ENCODE results near the gene CNKSR1. TPM values are rescaled to one million over a fixed set of nuclear protein-coding genes. Genes with fewer than 3 reads are reported as not detected.

Gene CNKSR1
- total and polyA plus RNA-seq, 2 of the 13 experiments (the other 11 are each of a cell fraction or from before 2014, with no cell fraction given) = 3.4 to 8.9 TPM

DNA sequence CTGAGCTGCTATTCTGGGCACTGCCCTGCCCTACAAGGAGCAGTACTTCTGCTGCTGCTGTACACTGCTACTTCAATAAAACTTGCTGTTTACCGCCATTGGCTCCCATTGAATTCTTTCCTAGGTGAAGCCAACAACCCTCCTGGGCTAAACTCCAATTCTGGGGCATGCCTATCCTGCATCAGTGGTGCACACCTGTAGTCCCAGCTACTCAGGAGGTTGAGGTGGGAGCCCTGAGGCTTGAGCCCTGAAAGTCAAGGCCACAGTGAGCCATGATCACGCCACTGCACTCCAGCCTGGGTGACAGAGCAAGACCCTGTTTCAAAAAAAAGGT lies 44.5 kb upstream of the CNKSR1 start:
- ChIA-PET POLR2A (no interaction called here), CTCF (ENCODE audit: low intra/inter-chr PET ratio, low total read pairs) (no interaction called here)

DNA sequence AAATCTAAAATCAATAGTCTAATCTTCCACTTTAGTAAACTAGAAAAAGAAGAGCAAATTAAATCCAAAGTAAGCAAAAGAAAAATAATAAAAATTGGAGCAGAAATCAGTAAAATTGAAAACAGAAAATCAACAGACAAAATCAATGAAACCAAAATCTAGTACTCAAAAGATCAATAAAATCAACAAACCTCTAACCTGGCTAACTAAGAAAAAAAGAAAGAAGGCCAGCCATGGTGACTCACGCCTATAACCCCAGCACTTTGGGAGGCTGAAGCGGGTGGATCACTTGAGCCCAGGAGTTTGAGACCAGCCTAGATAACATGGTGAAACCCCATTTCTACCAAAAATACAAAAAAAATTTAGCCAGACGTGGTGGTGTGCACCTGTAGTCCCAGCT lies 42.8 kb upstream of the CNKSR1 start:
- ATAC-seq (no peak), DNase-seq (ENCODE audit: low spot score) (no peak), FAIRE-seq (no peak)
- no peak overlapping the region for H3K4me2 ChIP-seq (ENCODE audit: low read depth, low read length)
- 4% methylated on average over 3 of the region's 3 CpGs for WGBS (ENCODE audit: low lambda C conversion rate)
- H4K20me1 ChIP-seq (ENCODE audit: insufficient read depth, low read length) = no peaks in the 10 kb centered on the region
- in situ Hi-C loops (cut with HindIII; ENCODE audit: extremely low pct_ligation_motif_present, low pct_unique_long_range_greater_than_20kb) = no loop called here
- H3K9ac ChIP-seq (ENCODE audit: insufficient read depth, low read depth, low read length) = no peak overlapping the region
- no peaks in the 10 kb centered on the region for H3K9me3 ChIP-seq (ENCODE audit: low read length)
- no peak overlapping the region for H3K27ac ChIP-seq (ENCODE audit: extremely low read length, insufficient read depth, low read length)
- no peak overlapping the region for H3K4me3 ChIP-seq (replicated peaks in 1 of 3; ENCODE audit: insufficient read depth in 1 of 3, low read depth in 2 of 3, low read length in 3 of 3)
- BruUV-seq (replicated peaks) = no TSS peak
- H3K79me2 ChIP-seq (ENCODE audit: insufficient read depth, low read length) = no peaks in the 10 kb centered on the region
- H3K4me1 ChIP-seq (ENCODE audit: insufficient read depth, low read length) = 0 out of 2 replicates have a peak, but pooled peaks cover 9% of the 10 kb centered on the region
- ChIA-PET POLR2A (no interaction called here), CTCF (ENCODE audit: low intra/inter-chr PET ratio, low total read pairs) (no interaction called here)
- no peaks in the 10 kb centered on the region for H3K27me3 ChIP-seq (ENCODE audit: control insufficient read depth in 1 of 2, insufficient read depth in 2 of 2, low read length in 2 of 2)
- intact Hi-C loops (cut with micrococcal nuclease; ENCODE audit: unreplicated experiment) = no loop called here
- H3K36me3 ChIP-seq (replicated peaks in 1 of 2; ENCODE audit: control insufficient read depth in 1 of 2, insufficient read depth in 2 of 2, low read length in 2 of 2) = no peaks in the 10 kb centered on the region
- no peak overlapping the region for H2AFZ ChIP-seq (ENCODE audit: low read length)
- TF ChIP-seq FOSL2 (CRISPR knock-in tag; IDR thresholded peaks at IDR 0.05) (peak; percentile 47), ZNF800 (CRISPR knock-in tag; IDR thresholded peaks at IDR 0.05) (no peak), AGO2 (optimal IDR thresholded peaks at IDR 0.05; ENCODE audit: low read depth, low read length) (no peak), JARID2 (CRISPR knock-in tag; IDR thresholded peaks at IDR 0.05; ENCODE audit: insufficient replicate concordance) (no peak), FOXA3 (CRISPR knock-in tag; IDR thresholded peaks at IDR 0.05) (peak; percentile 32; the same call in 1 of the 2 replicates), GFI1 (CRISPR knock-in tag; IDR thresholded peaks at IDR 0.05; ENCODE audit: borderline replicate concordance) (peak; percentile 47; the same call in 1 of the 2 replicates), ZFX (CRISPR knock-in tag; IDR thresholded peaks at IDR 0.05; ENCODE audit: low read depth) (no peak), NR2F1 (CRISPR knock-in tag; IDR thresholded peaks at IDR 0.05) (peak in 1 of 2 experiments; percentile 37; a peak in 1 of 4 replicates), ZZZ3 (CRISPR knock-in tag; IDR thresholded peaks at IDR 0.05; ENCODE audit: borderline replicate concordance) (no peak), KAT2B (IDR thresholded peaks at IDR 0.05; ENCODE audit: borderline replicate concordance, low read depth, low read length) (peak; percentile 98), IRX3 (CRISPR knock-in tag; IDR thresholded peaks at IDR 0.05; ENCODE audit: borderline replicate concordance, low read depth) (no peak), RBAK (CRISPR knock-in tag; IDR thresholded peaks at IDR 0.05) (no peak)

More for the DNA sequence above, 44.5 kb upstream of the CNKSR1 start:
- Histone ChIP-seq H4K20me1 (ENCODE audit: insufficient read depth, low read length) (no peaks in the 10 kb centered on the region), H3K79me2 (ENCODE audit: insufficient read depth, low read length) (no peaks in the 10 kb centered on the region), H2AFZ (ENCODE audit: low read length) (no peak overlapping the region), H3K27me3 (ENCODE audit: control insufficient read depth in 1 of 2, insufficient read depth in 2 of 2, low read length in 2 of 2) (no peaks in the 10 kb centered on the region), H3K9me3 (ENCODE audit: low read length) (no peaks in the 10 kb centered on the region), H3K36me3 (replicated peaks in 1 of 2; ENCODE audit: control insufficient read depth in 1 of 2, insufficient read depth in 2 of 2, low read length in 2 of 2) (no peaks in the 10 kb centered on the region), H3K9ac (ENCODE audit: insufficient read depth, low read depth, low read length) (no peak overlapping the region), H3K4me1 (ENCODE audit: insufficient read depth, low read length) (0 out of 2 replicates have a peak, but pooled peaks cover 10% of the 10 kb centered on the region), H3K27ac (ENCODE audit: extremely low read length, insufficient read depth, low read length) (no peak overlapping the region), H3K4me3 (replicated peaks in 1 of 3; ENCODE audit: insufficient read depth in 1 of 3, low read depth in 2 of 3, low read length in 3 of 3) (no peak overlapping the region), H3K4me2 (ENCODE audit: low read depth, low read length) (no peak overlapping the region)
- ATAC-seq = no peak
- in situ Hi-C loops (cut with HindIII; ENCODE audit: extremely low pct_ligation_motif_present, low pct_unique_long_range_greater_than_20kb) (no loop called here), intact Hi-C loops (cut with micrococcal nuclease; ENCODE audit: unreplicated experiment) (no loop called here)
- BruUV-seq (replicated peaks) = no TSS peak
- DNase-seq (ENCODE audit: low spot score) = no peak
- no peak for FAIRE-seq
- WGBS (ENCODE audit: low lambda C conversion rate) = 60% methylated on average over 2 of the region's 2 CpGs
- TF ChIP-seq PBX3 (CRISPR knock-in tag; IDR thresholded peaks at IDR 0.05; ENCODE audit: borderline replicate concordance) (no peak), GABPA (IDR thresholded peaks at IDR 0.05; ENCODE audit: low read depth, low read length) (no peak), GABPA (CRISPR knock-in tag; IDR thresholded peaks at IDR 0.05; ENCODE audit: low read depth) (no peak), GTF3A (CRISPR knock-in tag; conservative IDR thresholded peaks at IDR 0.05) (no peak), MAFG (CRISPR knock-in tag; IDR thresholded peaks at IDR 0.05) (no peak), U2AF1 (optimal IDR thresholded peaks at IDR 0.05; ENCODE audit: low read depth, low read length) (no peak), HMGA1 (CRISPR knock-in tag; conservative IDR thresholded peaks at IDR 0.05) (no peak), HOXA3 (CRISPR knock-in tag; IDR thresholded peaks at IDR 0.05) (no peak), NFE2 (CRISPR knock-in tag; IDR thresholded peaks at IDR 0.05) (no peak), ZNF224 (CRISPR knock-in tag; IDR thresholded peaks at IDR 0.05) (no peak)

All from HepG2 (cell line).